Measurements from ENCODE around the gene HES7.
A peak's percentile ranks its signal among the peaks of the same experiment; 100 is the strongest.

HES7 gene

GRCh38 chr17:8122422-8122923 lies 1.4 kb downstream of the HES7 start:
- peak overlapping the region; percentile 100 for H3K4me2 ChIP-seq (ENCODE audit: low read depth, low read length)
- peak overlapping the region; percentile 57 for H2AFZ ChIP-seq (ENCODE audit: low read length)
- H3K27me3 ChIP-seq (replicated peaks; ENCODE audit: insufficient read depth, low read length): peaks cover 29% of the 10 kb centered on the region
- peaks cover 25% of the 10 kb centered on the region for H3K4me1 ChIP-seq (ENCODE audit: low read length)
- no peaks in the 10 kb centered on the region for H3K9me3 ChIP-seq (replicated peaks; ENCODE audit: insufficient read depth, low read length)
- no peak overlapping the region for H3K27ac ChIP-seq (ENCODE audit: low read length)
- peak overlapping the region; percentile 84 for H3K4me3 ChIP-seq (ENCODE audit: low read length)
- no peak for DNase-seq
- H3K9me2 ChIP-seq (replicated peaks; ENCODE audit: insufficient read depth, low read length): no peaks in the 10 kb centered on the region
- H4K20me1 ChIP-seq (ENCODE audit: insufficient read depth, low read length): no peaks in the 10 kb centered on the region; the same call in 1 of the 2 replicates
- H3K9ac ChIP-seq (ENCODE audit: low read length): peak overlapping the region; percentile 20; the same call in 1 of the 2 replicates
- no peak for TF ChIP-seq EZH2 (optimal IDR thresholded peaks at IDR 0.05; ENCODE audit: low read depth, low read length)
- no peak for TF ChIP-seq EZH2phosphoT487 (IDR thresholded peaks at IDR 0.05; ENCODE audit: low read length)
- TF ChIP-seq CTCF (IDR thresholded peaks at IDR 0.05; ENCODE audit: low read length): no peak
- H3K36me3 ChIP-seq (replicated peaks; ENCODE audit: insufficient read depth, low read length): no peaks in the 10 kb centered on the region
- H3F3A ChIP-seq (ENCODE audit: insufficient read depth, low read length): peaks cover 57% of the 10 kb centered on the region
- no peaks in the 10 kb centered on the region for H3K79me2 ChIP-seq (ENCODE audit: low read length)

GRCh38 chr17:8121681-8122421 lies 2.1 kb downstream of the HES7 start:
- peak overlapping the region; percentile 57 for H2AFZ ChIP-seq (ENCODE audit: low read length)
- H3K79me2 ChIP-seq (ENCODE audit: low read length): no peaks in the 10 kb centered on the region
- H3K4me3 ChIP-seq (ENCODE audit: low read length): peak overlapping the region; percentile 84
- no peaks in the 10 kb centered on the region for H3K9me3 ChIP-seq (replicated peaks; ENCODE audit: insufficient read depth, low read length)
- H3K36me3 ChIP-seq (replicated peaks; ENCODE audit: insufficient read depth, low read length): no peaks in the 10 kb centered on the region
- peaks cover 19% of the 10 kb centered on the region for H3K4me1 ChIP-seq (ENCODE audit: low read length)
- peaks cover 52% of the 10 kb centered on the region for H3F3A ChIP-seq (ENCODE audit: insufficient read depth, low read length)
- H3K4me2 ChIP-seq (ENCODE audit: low read depth, low read length): peak overlapping the region; percentile 100
- TF ChIP-seq EZH2 (optimal IDR thresholded peaks at IDR 0.05; ENCODE audit: low read depth, low read length) (no peak), CTCF (IDR thresholded peaks at IDR 0.05; ENCODE audit: low read length) (peak; percentile 56)
- no peak overlapping the region; the same call in 1 of the 2 replicates for H3K9ac ChIP-seq (ENCODE audit: low read length)
- no peak overlapping the region for H3K27ac ChIP-seq (ENCODE audit: low read length)
- no peaks in the 10 kb centered on the region; the same call in 1 of the 2 replicates for H4K20me1 ChIP-seq (ENCODE audit: insufficient read depth, low read length)
- DNase-seq: peak; percentile 62
- H3K9me2 ChIP-seq (replicated peaks; ENCODE audit: insufficient read depth, low read length): no peaks in the 10 kb centered on the region
- peaks cover 35% of the 10 kb centered on the region for H3K27me3 ChIP-seq (replicated peaks; ENCODE audit: insufficient read depth, low read length)

- peaks cover 49% of the 10 kb centered on the region for H3F3A ChIP-seq (ENCODE audit: insufficient read depth, low read length)
- no peak for TF ChIP-seq EZH2 (optimal IDR thresholded peaks at IDR 0.05; ENCODE audit: low read depth, low read length)
- TF ChIP-seq CTCF (IDR thresholded peaks at IDR 0.05; ENCODE audit: low read length): no peak
- TF ChIP-seq EZH2phosphoT487 (IDR thresholded peaks at IDR 0.05; ENCODE audit: low read length): no peak
- no peaks in the 10 kb centered on the region; the same call in 1 of the 2 replicates for H4K20me1 ChIP-seq (ENCODE audit: insufficient read depth, low read length)
- H3K4me2 ChIP-seq (ENCODE audit: low read depth, low read length): peak overlapping the region; percentile 100
- no peaks in the 10 kb centered on the region for H3K9me3 ChIP-seq (replicated peaks; ENCODE audit: insufficient read depth, low read length)
- no peaks in the 10 kb centered on the region for H3K79me2 ChIP-seq (ENCODE audit: low read length)
- no peak for DNase-seq
- peak overlapping the region; percentile 84 for H3K4me3 ChIP-seq (ENCODE audit: low read length)
- peaks cover 19% of the 10 kb centered on the region for H3K4me1 ChIP-seq (ENCODE audit: low read length)
- no peaks in the 10 kb centered on the region for H3K36me3 ChIP-seq (replicated peaks; ENCODE audit: insufficient read depth, low read length)
- peaks cover 40% of the 10 kb centered on the region for H3K27me3 ChIP-seq (replicated peaks; ENCODE audit: insufficient read depth, low read length)
- 0 out of 2 replicates have a peak overlapping the region, but pooled peaks have one; percentile 43 for H2AFZ ChIP-seq (ENCODE audit: low read length)
- H3K9me2 ChIP-seq (replicated peaks; ENCODE audit: insufficient read depth, low read length): no peaks in the 10 kb centered on the region
- no peak overlapping the region for H3K27ac ChIP-seq (ENCODE audit: low read length)
- peak overlapping the region; percentile 43; the same call in 1 of the 2 replicates for H3K9ac ChIP-seq (ENCODE audit: low read length)
Observed at GRCh38 chr17:8121407-8121680, 2.6 kb downstream of the HES7 start.

Data from MM.1S (cell line).